ENCODE results near the gene CAMTA1. TPM values are rescaled to one million over a fixed set of nuclear protein-coding genes. Genes with fewer than 3 reads are reported as not detected.

The CAMTA1 gene
- total RNA-seq, 1 donor from 2014 or later: 160 TPM

GRCh38 chr1:7795406-7795805 lies 1010.2 kb downstream of the CAMTA1 start:
- DNase-seq: no peak
- H3K36me3 ChIP-seq: peaks cover 86% of the 10 kb centered on the region
- no peaks in the 10 kb centered on the region for H3K4me1 ChIP-seq
- TF ChIP-seq CTCF (IDR thresholded peaks at IDR 0.05; ENCODE audit: borderline replicate concordance): no peak
- no peak overlapping the region for H3K27ac ChIP-seq (replicated peaks)
- no peaks in the 10 kb centered on the region for H3K27me3 ChIP-seq (ENCODE audit: low read depth)
- no peak overlapping the region for H3K4me3 ChIP-seq
- intact Hi-C loops (cut with micrococcal nuclease): no loop called here
- H3K9me3 ChIP-seq (replicated peaks): peaks cover 9% of the 10 kb centered on the region

DNA sequence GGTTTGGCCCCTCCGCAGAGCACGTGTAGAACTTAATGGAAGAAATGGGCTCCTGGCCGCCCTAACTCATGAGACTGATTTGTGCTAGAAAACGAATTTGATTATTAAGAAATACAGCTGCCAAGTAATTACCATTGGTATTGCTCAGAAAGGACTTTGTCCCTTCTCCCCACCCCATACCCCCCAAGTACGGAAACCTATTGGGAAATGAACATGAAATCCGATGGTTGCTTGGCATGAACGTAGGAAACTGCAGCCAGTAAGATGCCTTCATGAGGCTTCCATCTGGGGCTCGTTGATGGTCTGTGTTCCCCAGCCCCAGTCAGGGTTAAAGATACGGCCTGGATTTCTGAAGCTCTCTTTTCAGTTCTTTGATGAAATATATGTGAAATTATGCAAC lies 1020.2 kb downstream of the CAMTA1 start:
- DNase-seq: no peak
- H3K27me3 ChIP-seq (ENCODE audit: low read depth): no peaks in the 10 kb centered on the region
- intact Hi-C loops (cut with micrococcal nuclease): no loop called here
- H3K4me3 ChIP-seq: no peak overlapping the region
- H3K9me3 ChIP-seq (replicated peaks): no peaks in the 10 kb centered on the region
- H3K4me1 ChIP-seq: no peaks in the 10 kb centered on the region
- no peak for TF ChIP-seq CTCF (IDR thresholded peaks at IDR 0.05; ENCODE audit: borderline replicate concordance)
- H3K27ac ChIP-seq (replicated peaks): no peak overlapping the region
- H3K36me3 ChIP-seq: peaks cover 99% of the 10 kb centered on the region

DNA sequence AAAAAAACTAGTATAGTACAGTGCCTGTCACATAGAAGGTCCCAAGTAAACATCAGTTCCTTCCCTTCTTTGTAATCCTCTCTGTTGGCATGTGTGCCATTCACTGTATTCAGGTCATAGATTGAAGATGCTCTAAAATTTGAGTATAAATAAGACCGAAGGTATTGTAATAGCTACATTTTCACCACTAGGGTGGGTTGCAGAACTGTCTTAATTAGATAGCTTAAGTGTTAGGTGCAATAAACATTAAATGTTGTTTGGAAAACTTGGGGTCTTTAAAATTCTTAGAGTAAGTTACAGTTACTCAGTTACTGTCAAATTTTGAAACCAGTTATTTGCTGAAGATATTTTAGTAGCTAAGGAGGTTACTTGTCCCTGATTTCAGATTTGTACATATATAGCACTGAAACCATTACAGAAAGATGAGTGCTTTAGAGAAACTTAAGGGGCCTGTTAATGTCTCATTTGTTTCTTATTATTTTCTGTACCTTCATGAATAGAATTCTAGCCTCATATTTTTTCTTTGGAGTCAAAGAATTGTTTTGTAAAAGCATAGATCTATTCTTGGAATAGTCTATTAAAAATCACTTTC lies 1023.1 kb downstream of the CAMTA1 start:
- no peak for DNase-seq
- H3K36me3 ChIP-seq: peaks cover 97% of the 10 kb centered on the region
- intact Hi-C loops (cut with micrococcal nuclease): no loop called here

DNA sequence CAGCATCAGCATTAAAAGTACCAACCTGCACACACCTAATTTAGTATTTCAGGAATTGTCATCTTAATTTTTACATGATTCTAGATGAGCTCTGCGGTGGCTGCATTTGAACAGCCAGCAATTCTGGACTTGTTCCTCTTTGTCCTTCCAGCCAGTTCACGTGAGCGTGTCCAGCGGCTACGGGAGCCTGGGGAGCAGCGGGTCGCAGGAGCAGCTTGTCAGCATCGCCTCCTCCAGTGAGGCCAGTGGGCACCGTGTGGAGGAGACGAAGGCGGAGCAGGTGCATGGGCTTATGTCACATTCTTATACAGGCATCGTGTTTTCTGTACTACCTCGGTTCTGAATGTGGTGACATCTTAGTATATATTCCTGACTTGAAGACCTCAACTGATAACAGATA lies 1024.5 kb downstream of the CAMTA1 start:
- Histone ChIP-seq H3K4me3 (no peak overlapping the region), H3K4me1 (no peaks in the 10 kb centered on the region), H3K9me3 (replicated peaks) (peaks cover 13% of the 10 kb centered on the region), H3K27ac (replicated peaks) (no peak overlapping the region), H3K27me3 (ENCODE audit: low read depth) (no peaks in the 10 kb centered on the region), H3K36me3 (peaks cover 95% of the 10 kb centered on the region)
- intact Hi-C loops (cut with micrococcal nuclease): no loop called here
- TF ChIP-seq CTCF (IDR thresholded peaks at IDR 0.05; ENCODE audit: borderline replicate concordance): no peak
- no peak for DNase-seq

More for the DNA sequence above, 1023.1 kb downstream of the CAMTA1 start:
- no peak overlapping the region for H3K4me3 ChIP-seq
- H3K9me3 ChIP-seq (replicated peaks): peaks cover 4% of the 10 kb centered on the region
- H3K27ac ChIP-seq (replicated peaks): no peak overlapping the region
- H3K27me3 ChIP-seq (ENCODE audit: low read depth): no peaks in the 10 kb centered on the region
- no peaks in the 10 kb centered on the region for H3K4me1 ChIP-seq
- TF ChIP-seq CTCF (IDR thresholded peaks at IDR 0.05; ENCODE audit: borderline replicate concordance): peak; percentile 50

GRCh38 chr1:7810395-7810794 lies 1025.1 kb downstream of the CAMTA1 start:
- Histone ChIP-seq H3K27me3 (ENCODE audit: low read depth) (no peaks in the 10 kb centered on the region), H3K9me3 (replicated peaks) (peaks cover 13% of the 10 kb centered on the region), H3K27ac (replicated peaks) (no peak overlapping the region), H3K4me1 (no peaks in the 10 kb centered on the region), H3K36me3 (peaks cover 88% of the 10 kb centered on the region), H3K4me3 (no peak overlapping the region)
- no peak for TF ChIP-seq CTCF (IDR thresholded peaks at IDR 0.05; ENCODE audit: borderline replicate concordance)
- DNase-seq: no peak
- intact Hi-C loops (cut with micrococcal nuclease): no loop called here

All from left ventricle myocardium inferior (tissue), 1 donor.